Measurements from ENCODE around the gene SCN1A.

DNA sequence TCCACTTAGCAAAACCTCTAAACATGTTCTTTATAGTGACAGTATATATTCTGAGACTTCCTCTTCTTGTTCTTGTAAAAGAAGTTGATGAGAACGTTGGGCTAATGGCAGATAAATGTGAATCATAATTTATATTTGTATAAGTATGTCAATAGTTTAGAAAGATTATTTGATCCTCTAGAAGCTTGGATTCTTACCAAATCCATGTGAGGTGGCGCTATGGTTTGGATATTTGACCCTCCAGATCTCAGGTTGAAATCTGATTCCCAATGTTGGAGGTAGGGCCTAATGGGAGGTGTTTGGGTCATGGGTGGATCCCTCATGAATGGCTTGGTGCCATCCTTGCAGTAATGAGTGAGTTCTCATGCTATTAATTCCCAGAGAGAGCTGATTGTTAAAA is 29.8 kb upstream of the SCN1A start:
- TF ChIP-seq SMAD3 (CRISPR knock-in tag; IDR thresholded peaks at IDR 0.05; ENCODE audit: borderline replicate concordance) (no peak), NFYB (CRISPR knock-in tag; conservative IDR thresholded peaks at IDR 0.05; ENCODE audit: low read depth) (no peak), SMAD4 (CRISPR knock-in tag; IDR thresholded peaks at IDR 0.05) (no peak), OVOL2 (CRISPR knock-in tag; IDR thresholded peaks at IDR 0.05; ENCODE audit: borderline replicate concordance) (no peak), MXD4 (CRISPR knock-in tag; IDR thresholded peaks at IDR 0.05; ENCODE audit: borderline replicate concordance) (no peak), ZNF263 (CRISPR knock-in tag; IDR thresholded peaks at IDR 0.05; ENCODE audit: low read depth) (no peak)
- TF ChIP-seq, protein P1, sequence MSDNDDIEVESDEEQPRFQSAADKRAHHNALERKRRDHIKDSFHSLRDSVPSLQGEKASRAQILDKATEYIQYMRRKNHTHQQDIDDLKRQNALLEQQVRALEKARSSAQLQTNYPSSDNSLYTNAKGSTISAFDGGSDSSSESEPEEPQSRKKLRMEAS (CRISPR knock-in tag; IDR thresholded peaks at IDR 0.05), result no peak
- TF ChIP-seq, protein P2, sequence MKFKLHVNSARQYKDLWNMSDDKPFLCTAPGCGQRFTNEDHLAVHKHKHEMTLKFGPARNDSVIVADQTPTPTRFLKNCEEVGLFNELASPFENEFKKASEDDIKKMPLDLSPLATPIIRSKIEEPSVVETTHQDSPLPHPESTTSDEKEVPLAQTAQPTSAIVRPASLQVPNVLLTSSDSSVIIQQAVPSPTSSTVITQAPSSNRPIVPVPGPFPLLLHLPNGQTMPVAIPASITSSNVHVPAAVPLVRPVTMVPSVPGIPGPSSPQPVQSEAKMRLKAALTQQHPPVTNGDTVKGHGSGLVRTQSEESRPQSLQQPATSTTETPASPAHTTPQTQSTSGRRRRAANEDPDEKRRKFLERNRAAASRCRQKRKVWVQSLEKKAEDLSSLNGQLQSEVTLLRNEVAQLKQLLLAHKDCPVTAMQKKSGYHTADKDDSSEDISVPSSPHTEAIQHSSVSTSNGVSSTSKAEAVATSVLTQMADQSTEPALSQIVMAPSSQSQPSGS (CRISPR knock-in tag; IDR thresholded peaks at IDR 0.05; ENCODE audit: borderline replicate concordance, low read depth), result no peak
- TF ChIP-seq, protein P3, sequence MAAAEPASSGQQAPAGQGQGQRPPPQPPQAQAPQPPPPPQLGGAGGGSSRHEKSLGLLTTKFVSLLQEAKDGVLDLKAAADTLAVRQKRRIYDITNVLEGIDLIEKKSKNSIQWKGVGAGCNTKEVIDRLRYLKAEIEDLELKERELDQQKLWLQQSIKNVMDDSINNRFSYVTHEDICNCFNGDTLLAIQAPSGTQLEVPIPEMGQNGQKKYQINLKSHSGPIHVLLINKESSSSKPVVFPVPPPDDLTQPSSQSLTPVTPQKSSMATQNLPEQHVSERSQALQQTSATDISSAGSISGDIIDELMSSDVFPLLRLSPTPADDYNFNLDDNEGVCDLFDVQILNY (CRISPR knock-in tag; IDR thresholded peaks at IDR 0.05), result no peak
- TF ChIP-seq, protein P4, sequence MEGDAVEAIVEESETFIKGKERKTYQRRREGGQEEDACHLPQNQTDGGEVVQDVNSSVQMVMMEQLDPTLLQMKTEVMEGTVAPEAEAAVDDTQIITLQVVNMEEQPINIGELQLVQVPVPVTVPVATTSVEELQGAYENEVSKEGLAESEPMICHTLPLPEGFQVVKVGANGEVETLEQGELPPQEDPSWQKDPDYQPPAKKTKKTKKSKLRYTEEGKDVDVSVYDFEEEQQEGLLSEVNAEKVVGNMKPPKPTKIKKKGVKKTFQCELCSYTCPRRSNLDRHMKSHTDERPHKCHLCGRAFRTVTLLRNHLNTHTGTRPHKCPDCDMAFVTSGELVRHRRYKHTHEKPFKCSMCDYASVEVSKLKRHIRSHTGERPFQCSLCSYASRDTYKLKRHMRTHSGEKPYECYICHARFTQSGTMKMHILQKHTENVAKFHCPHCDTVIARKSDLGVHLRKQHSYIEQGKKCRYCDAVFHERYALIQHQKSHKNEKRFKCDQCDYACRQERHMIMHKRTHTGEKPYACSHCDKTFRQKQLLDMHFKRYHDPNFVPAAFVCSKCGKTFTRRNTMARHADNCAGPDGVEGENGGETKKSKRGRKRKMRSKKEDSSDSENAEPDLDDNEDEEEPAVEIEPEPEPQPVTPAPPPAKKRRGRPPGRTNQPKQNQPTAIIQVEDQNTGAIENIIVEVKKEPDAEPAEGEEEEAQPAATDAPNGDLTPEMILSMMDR (IDR thresholded peaks at IDR 0.05), result no peak
- TF ChIP-seq, protein P5, sequence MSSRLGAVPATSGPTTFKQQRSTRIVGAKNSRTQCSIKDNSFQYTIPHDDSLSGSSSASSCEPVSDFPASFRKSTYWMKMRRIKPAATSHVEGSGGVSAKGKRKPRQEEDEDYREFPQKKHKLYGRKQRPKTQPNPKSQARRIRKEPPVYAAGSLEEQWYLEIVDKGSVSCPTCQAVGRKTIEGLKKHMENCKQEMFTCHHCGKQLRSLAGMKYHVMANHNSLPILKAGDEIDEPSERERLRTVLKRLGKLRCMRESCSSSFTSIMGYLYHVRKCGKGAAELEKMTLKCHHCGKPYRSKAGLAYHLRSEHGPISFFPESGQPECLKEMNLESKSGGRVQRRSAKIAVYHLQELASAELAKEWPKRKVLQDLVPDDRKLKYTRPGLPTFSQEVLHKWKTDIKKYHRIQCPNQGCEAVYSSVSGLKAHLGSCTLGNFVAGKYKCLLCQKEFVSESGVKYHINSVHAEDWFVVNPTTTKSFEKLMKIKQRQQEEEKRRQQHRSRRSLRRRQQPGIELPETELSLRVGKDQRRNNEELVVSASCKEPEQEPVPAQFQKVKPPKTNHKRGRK (CRISPR knock-in tag; IDR thresholded peaks at IDR 0.05; ENCODE audit: borderline replicate concordance), result no peak
- TF ChIP-seq, protein P6, sequence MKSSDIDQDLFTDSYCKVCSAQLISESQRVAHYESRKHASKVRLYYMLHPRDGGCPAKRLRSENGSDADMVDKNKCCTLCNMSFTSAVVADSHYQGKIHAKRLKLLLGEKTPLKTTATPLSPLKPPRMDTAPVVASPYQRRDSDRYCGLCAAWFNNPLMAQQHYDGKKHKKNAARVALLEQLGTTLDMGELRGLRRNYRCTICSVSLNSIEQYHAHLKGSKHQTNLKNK (CRISPR knock-in tag; IDR thresholded peaks at IDR 0.05), result no peak

Data from WTC11 (cell line).